HG03439 (cell line): ENCODE data around the gene IRF7.
A peak's percentile ranks its signal among the peaks of the same experiment; 100 is the strongest.
"Not testable (repeated sequence)": the region's sequence is repeated elsewhere in the genome, so short reads cannot be mapped to it uniquely, and the experiment has no call there.

Source experiments
- ATAC-seq: cut with Tn5 transposase; IDR thresholded peaks from one replicate; pipeline ENCODE4 v1.9.1; 2021; ENCODE audit warnings: mild to moderate bottlenecking, moderate library complexity; ENCODE audit not compliant: unreplicated experiment

IRF7 gene

GRCh38 chr11:615504-616319, at the start of gene IRF7:
Gene IRF7, minus strand, starts transcription at chr11:615950. Its CDS starts 586 bp downstream, at chr11:615364.
- ATAC-seq, result peak; percentile 78

GRCh38 chr11:665062-665703, 49.4 kb upstream of the IRF7 start:
- ATAC-seq, result no peak

- no peak for ATAC-seq
Measured at GRCh38 chr11:662689-663274, 47.0 kb upstream of the IRF7 start.

- no peak for ATAC-seq
Measured at GRCh38 chr11:660681-661444, 45.1 kb upstream of the IRF7 start.

GRCh38 chr11:660281-660680, 44.5 kb upstream of the IRF7 start:
- ATAC-seq, result no peak

GRCh38 chr11:659532-660085, 43.9 kb upstream of the IRF7 start:
- no peak for ATAC-seq

GRCh38 chr11:657691-658126, 42.0 kb upstream of the IRF7 start:
- ATAC-seq, result no peak

GRCh38 chr11:656866-657265, 41.1 kb upstream of the IRF7 start:
- no peak for ATAC-seq

GRCh38 chr11:656426-656825, 40.7 kb upstream of the IRF7 start:
- no peak for ATAC-seq

GRCh38 chr11:655036-655726, 39.4 kb upstream of the IRF7 start:
- ATAC-seq, result no peak

- not testable (repeated sequence) for ATAC-seq
Measured at GRCh38 chr11:654444-654843, 38.7 kb upstream of the IRF7 start.

- no peak for ATAC-seq
Measured at GRCh38 chr11:653837-654236, 38.1 kb upstream of the IRF7 start.

GRCh38 chr11:653136-653535, 37.4 kb upstream of the IRF7 start:
- not testable (repeated sequence) for ATAC-seq

- ATAC-seq, result no peak
Measured at GRCh38 chr11:650482-650881, 34.7 kb upstream of the IRF7 start.

GRCh38 chr11:647672-648158, 32.0 kb upstream of the IRF7 start:
- ATAC-seq, result not testable (repeated sequence)

GRCh38 chr11:646214-646613, 30.5 kb upstream of the IRF7 start:
- ATAC-seq, result no peak

GRCh38 chr11:645536-645935, 29.8 kb upstream of the IRF7 start:
- ATAC-seq, result no peak

GRCh38 chr11:643849-644738, 28.3 kb upstream of the IRF7 start:
- no peak for ATAC-seq

GRCh38 chr11:643366-643765, 27.6 kb upstream of the IRF7 start:
- ATAC-seq, result no peak
